GM19452 (cell line): Measurements from ENCODE around the gene UBR4.
"Not testable (repeated sequence)": the region's sequence is repeated elsewhere in the genome, so short reads cannot be mapped to it uniquely, and the experiment has no call there.

Source experiments
- ATAC-seq: cut with Tn5 transposase; IDR thresholded peaks from one replicate; pipeline ENCODE4 v1.9.1; 2021; ENCODE audit not compliant: unreplicated experiment

Gene UBR4

GRCh38 chr1:19209990-19210771 lies at the start of gene UBR4:
Gene UBR4 (minus strand): TSS chr1:19210266. CDS start chr1:19210248, 18 bp downstream.
- ATAC-seq, result peak; percentile 80

- no peak for ATAC-seq
Observed at GRCh38 chr1:19258353-19258752, 48.3 kb upstream of the UBR4 start.

GRCh38 chr1:19257178-19257914 lies 47.3 kb upstream of the UBR4 start:
- no peak for ATAC-seq

GRCh38 chr1:19256301-19256700 lies 46.2 kb upstream of the UBR4 start:
- ATAC-seq, result not testable (repeated sequence)

GRCh38 chr1:19255288-19255687 lies 45.2 kb upstream of the UBR4 start:
- ATAC-seq, result no peak

GRCh38 chr1:19254416-19254815 lies 44.4 kb upstream of the UBR4 start:
- no peak for ATAC-seq

- peak; percentile 76 for ATAC-seq
Observed at GRCh38 chr1:19251305-19252196, 41.5 kb upstream of the UBR4 start, which contains the start of the genes EMC1 and MRTO4. Gene EMC1 (minus strand): TSS chr1:19251524. CDS start chr1:19251509, 15 bp downstream. Gene MRTO4 (plus strand): TSS chr1:19251805. CDS start chr1:19251836, 31 bp downstream.

GRCh38 chr1:19250629-19251304 lies 40.7 kb upstream of the UBR4 start:
- no peak for ATAC-seq

- ATAC-seq, result no peak
Observed at GRCh38 chr1:19240673-19241538, 30.8 kb upstream of the UBR4 start.

- no peak for ATAC-seq
Observed at GRCh38 chr1:19239876-19240275, 29.8 kb upstream of the UBR4 start.

GRCh38 chr1:19234224-19234623 lies 24.2 kb upstream of the UBR4 start:
- no peak for ATAC-seq

- ATAC-seq, result no peak
Observed at GRCh38 chr1:19232524-19232846, 22.4 kb upstream of the UBR4 start.

GRCh38 chr1:19231736-19232523 lies 21.9 kb upstream of the UBR4 start:
- not testable (repeated sequence) for ATAC-seq

GRCh38 chr1:19229828-19230325 lies 19.8 kb upstream of the UBR4 start:
- ATAC-seq, result no peak

GRCh38 chr1:19229229-19229628 lies 19.2 kb upstream of the UBR4 start:
- no peak for ATAC-seq

GRCh38 chr1:19222979-19223824 lies 13.1 kb upstream of the UBR4 start:
- no peak for ATAC-seq

- ATAC-seq, result no peak
Observed at GRCh38 chr1:19222573-19222972, 12.5 kb upstream of the UBR4 start.

GRCh38 chr1:19220991-19221390 lies 10.9 kb upstream of the UBR4 start:
- no peak for ATAC-seq
